SIG-M5 treated with dmso at 0.1 percent for 504 hours (cell line): Measurements from ENCODE around the gene REEP6.
"Not testable (repeated sequence)": the region's sequence is repeated elsewhere in the genome, so short reads cannot be mapped to it uniquely, and the experiment has no call there.

Experiments
- DNase-seq: peaks from one replicate; lab custom pipeline; 2025; ENCODE audit not compliant: unreplicated experiment; lab: John Stamatoyannopoulos, UW

The REEP6 gene

DNA sequence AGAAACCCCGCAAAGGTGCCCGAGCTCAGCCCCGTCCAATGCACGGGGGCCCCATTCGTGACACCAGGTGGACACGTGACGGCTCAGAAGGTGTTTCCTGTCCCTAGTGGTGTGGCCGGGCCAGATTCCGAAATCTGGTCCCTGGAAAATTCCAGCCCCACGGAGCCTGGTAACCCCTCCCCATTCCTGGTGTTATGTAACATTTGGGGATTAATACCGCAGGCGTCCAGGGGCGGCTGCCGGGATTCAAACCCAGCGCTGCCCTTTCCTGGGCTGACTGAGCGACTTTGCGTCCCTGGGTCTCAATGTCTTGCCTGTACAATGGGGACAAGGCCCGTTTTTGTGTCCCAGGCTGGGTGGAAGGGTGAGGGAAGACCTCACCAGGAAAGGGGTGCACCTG lies 31.9 kb downstream of the REEP6 start:
- no peak for DNase-seq

DNA sequence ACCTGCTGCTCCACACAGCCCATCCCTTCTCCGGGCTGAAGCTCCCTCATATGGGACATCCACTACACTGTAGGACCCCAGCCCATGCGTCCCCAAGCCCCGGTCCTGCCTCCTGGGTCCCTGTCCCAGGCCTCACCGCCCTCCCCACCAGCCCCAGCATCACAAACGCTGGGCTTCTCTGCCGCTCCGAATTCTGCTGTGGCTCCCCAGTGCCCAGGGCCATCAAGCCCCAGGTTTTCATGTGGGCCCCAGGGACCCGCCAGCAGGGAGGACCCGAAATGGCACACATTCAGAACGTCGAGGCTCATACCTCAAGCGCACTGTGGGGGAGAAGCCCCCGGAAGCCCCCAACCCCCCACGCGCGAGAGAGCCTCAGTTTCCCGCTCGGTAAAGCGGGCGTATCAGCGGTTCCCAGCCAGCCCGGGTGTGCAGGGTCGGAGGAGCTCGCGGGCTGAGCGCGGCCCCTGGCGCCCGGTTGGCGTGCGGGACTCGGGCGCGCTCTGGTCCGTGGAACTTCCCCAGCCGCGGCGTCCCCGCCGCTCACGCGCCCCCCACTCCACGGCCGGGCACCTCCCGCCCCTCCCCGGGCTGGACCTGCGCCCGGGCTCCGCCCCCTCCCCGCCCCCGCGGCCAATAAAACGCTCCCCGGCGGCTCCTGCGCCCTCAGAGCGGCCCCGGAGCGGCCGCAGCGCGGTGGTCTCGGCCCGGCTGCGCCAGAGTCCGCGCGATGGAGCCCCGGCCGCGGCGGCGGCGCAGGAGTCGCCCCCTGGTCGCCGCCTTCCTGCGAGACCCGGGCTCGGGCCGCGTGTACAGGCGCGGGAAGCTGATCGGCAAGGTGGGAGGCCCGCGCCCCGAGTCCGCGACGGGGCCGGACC lies 32.7 kb downstream of the REEP6 start, which contains the start of gene PLK5:
TSS of gene PLK5 (plus strand) at position 666 of the 875 bp plus-strand sequence. CDS start 2,920 bp downstream, outside the sequence.
- no peak for DNase-seq

DNA sequence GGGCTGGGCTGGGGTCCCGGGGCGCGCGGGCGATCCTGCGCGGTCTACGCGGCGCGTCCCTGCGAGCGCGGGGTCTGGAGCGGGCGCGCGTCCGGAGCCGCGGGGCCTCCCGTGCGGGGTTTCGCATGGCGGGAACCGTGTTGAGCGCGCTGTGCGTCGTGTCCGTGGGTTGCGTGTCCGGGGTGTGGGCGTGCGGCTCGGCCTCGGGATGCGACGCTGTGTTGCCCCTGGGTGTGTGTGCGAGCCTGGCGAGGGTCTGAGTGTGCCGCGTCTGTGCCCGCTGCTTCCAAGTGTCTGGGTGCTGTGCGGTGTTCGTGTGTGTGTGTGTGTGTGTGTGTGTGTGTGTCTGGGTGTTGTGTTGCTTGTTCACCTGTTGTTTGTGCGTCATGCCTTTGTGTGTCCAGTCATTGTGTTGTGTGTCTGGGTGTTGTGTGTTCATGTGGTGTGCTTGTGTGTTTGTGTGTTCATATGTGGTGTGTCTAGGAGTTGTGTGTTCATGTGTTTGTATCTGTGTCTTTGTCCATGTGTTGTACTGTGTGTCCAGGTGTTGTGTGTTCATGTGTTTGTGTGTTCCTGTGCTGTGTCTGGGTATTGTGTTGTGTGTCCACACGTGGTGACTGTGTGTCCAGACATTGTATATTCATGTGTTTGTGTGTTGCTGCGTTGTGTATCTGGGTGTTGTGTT lies 33.4 kb downstream of the REEP6 start:
- DNase-seq = no peak

DNA sequence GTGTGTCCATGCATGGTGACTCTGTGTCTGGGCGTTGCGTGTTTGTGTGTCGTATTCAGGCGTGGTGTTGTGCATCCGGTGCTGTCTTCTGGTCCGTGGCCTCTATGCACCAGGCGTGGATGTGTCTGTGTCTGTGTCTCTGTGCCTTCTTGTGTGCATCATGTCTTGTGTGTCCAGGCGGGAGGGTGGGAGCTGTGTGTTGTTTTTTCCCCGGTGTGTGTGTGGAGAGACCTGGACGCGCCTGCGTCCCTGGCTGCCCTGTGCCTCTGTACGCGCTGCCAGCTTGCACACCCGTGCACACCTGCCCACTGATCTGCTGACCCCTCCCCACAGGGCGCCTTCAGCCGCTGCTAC lies 34.0 kb downstream of the REEP6 start:
- no peak for DNase-seq

DNA sequence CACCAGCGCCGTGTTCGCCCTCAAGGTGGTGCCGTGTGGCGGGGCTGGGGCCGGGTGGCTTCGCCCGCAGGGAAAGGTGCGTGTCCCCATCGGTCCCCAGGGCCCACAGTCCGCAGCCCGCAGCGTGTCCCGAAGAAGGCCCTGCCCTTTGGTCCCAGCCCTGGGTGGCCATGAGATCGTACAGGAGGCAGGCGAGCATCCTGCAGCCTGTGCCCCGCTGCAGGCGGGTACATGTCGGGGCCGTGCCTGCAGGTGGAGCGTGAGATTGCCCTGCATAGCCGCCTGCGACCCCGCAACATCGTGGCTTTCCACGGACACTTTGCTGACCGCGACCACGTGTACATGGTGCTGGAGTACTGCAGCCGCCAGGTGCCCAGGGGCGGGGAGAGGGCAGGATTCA lies 34.4 kb downstream of the REEP6 start:
- DNase-seq = no peak

DNA sequence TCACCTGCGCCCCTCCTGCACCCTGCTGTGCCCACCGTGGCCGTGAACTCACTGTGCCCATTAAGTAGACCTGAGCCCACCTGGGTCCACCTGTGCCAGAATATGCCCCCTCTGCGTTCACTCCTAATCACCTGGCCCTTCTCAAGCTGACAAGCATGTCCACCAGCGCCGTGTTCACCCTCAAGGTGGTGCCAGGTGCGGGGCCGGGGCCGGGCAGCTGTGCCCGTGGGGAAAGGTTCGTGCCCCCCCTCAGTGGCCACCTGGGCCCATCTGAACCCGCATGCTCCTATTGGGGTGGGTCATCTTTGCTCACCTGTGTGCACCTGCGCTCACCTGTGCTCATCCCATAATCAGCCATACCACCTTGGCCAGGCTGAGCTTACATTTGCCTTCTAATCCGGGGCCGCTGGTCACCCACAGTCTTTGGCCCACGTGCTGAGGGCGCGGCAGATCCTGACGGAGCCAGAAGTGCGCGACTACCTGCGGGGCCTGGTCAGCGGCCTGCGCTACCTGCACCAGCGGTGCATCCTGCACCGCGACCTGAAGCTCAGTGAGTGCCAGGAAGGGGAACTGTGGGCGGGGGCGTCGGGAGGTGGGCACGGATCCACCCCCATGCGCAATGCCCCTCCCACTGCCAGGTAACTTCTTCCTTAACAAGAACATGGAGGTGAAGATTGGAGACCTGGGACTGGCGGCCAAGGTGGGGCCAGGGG lies 35.2 kb downstream of the REEP6 start:
- DNase-seq = no peak

DNA sequence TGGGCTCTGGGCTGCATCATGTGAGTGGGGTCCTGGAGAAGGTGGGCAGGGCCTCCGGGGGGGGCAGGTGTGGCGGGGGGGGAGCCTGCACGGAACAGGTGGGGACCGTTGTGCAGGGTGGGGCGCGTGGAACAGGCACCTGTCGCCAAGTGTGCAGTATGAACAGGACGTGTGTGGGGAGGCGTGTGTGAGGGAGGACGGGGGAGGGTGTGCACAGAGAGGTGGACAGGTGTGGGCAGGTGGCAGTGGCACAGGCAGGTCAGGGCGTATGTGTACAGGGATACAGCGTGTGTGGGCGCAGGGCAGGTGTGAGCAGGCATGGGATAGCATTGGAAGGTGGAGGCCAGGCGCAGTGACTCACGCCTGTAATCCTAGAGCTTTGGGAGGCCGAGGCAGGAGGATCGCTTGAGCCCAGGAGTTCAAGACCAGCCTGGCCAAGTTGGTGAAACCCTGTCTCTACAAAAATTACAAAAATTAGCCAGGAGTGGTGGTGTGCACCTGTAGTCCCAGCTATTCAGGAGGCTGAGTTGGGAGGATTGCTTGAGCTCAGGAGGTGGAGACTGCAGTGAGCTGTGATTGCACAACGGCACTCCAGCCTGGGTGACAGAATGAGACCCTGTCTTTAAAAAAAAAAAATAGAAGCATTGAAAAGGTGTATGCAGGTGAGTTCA lies 36.1 kb downstream of the REEP6 start:
- DNase-seq = no peak

DNA sequence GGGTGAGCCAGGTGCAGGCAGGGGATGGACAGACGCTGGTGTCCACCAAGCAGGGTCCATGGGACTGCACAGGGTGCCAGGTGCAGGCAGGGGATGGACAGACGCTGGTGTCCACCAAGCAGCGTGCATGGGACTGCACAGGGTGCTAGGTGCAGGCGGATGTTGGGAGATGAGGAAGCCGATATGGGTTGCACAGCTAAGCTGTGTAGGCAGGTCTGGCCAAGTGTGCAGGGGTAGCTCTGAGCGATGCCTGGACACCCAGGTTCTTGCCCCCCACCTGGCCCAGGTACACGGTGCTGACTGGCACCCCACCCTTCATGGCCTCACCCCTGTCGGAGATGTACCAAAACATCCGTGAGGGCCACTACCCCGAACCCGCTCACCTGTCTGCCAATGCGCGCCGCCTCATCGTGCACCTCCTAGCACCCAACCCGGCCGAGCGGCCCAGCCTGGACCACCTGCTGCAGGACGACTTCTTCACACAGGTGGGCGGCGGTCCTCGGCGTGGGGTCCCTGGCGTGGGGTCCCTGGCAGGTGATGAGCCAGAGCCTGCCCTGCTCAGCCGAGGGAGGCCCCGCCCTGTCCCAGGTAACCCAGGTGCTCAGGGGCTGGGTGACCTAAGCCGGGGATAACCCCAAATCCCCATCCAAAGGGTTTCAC lies 36.8 kb downstream of the REEP6 start:
- DNase-seq = no peak

DNA sequence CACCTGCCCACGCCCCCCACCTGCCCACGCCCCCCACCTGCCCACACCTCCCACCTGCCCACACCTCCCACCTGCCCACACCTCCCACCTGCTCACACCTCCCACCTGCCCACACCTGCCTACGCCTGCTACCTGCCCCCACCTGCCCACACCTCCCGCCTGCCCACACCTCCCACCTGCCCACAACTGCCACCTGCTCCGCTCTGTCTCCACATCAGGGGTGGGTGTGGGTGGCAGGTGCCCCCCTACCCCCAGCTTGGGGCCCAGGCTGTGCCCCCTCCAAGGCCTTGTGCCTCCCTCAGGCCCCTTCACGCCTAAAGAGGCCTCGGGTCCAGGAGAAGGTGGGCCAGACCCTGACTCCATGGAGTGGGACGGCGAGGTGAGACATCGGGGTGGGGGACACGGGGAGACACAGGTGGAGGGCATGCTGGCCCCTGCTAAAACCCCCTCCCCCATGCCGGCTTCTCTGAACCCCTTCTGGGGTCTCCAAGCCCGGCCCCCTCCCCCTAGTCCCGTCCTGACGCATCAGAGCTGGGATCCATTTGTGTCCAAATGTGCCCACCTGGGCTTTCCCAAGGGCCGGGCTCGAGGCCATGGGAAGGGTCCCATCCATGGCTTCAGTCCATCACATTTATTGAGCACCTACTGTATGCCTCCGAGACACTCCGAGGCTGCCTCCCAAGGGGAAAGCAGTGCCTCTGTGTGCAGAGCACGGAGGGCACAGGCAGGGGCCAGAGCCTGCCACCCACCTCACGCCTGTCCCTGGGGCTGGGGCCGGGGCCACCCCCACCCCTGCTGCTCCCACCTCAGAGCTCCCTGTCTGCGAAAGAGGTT lies 37.8 kb downstream of the REEP6 start:
- DNase-seq = no peak

DNA sequence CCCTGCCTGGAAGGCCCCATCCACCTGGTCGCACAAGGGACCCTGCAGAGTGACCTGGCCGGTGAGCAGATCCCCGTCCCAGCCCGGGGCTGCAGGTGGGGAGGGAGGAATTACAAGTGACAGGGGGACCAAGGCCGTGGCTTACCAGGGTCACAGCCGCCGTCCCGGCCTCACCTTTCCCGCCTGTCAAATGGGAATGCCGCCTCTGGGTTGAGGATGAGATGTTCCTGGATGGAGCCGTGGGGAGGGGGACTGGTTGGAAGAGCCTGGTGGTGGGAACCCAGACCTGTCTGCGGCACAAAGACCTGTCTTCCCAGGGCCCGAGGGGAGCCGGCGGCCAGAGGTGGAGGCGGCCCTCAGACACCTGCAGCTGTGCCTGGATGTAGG lies 38.4 kb downstream of the REEP6 start:
- no peak for DNase-seq

DNA sequence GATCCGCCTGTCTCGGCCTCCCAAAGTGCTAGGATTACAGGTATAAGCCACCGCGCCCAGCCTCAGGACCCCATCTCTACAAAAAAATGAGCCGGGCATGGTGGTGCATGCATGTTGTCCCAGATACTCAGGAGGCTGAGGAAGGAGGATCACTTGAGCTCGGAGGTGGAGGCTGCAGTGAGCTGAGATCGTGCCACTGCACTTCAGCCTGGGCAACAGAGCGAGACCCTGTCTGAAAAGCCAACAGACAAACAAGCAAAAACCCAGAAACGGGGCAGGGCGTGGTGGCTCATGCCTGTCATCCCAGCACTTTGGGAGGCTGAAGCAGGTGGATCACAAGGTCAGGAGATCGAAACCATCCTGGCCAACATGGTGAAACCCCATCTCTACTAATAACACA lies 39.9 kb downstream of the REEP6 start:
- not testable (repeated sequence) for DNase-seq

DNA sequence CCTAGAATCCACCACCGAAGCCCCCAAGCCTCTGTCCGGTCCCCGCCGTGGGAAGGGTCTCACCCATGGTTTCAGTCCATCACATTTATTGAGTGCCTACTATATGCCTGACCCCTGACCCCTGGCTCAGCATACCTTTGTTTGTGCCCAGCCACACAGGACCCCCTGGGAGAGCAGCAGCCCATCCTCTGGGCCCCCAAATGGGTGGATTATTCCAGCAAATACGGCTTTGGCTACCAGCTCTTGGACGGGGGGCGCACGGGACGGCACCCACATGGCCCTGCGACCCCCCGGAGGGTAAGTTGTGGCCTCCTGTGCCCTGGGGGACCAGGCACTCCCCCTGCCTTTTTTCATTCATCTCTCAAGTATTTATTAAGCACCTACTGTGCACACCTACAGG lies 40.6 kb downstream of the REEP6 start:
- DNase-seq = no peak

DNA sequence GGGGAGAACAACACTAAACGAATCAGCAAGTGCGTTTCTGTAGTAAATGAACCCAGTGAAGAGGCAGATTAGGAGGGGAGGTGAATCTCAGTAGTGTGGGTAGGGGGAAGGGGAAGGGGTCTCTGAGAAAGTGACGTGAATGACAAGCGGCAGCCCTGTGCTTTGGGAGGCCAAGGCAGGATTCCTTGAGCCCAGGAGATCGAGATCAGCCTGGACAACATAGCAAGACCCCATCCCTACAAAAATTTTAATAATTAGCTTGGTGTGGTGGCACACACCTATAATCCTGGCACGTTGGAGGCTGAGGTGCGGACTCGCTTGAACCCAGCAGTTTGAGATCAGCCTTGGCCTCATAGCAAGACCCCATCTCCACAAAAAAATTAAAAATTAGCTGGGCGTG lies 41.0 kb downstream of the REEP6 start:
- DNase-seq = no peak

DNA sequence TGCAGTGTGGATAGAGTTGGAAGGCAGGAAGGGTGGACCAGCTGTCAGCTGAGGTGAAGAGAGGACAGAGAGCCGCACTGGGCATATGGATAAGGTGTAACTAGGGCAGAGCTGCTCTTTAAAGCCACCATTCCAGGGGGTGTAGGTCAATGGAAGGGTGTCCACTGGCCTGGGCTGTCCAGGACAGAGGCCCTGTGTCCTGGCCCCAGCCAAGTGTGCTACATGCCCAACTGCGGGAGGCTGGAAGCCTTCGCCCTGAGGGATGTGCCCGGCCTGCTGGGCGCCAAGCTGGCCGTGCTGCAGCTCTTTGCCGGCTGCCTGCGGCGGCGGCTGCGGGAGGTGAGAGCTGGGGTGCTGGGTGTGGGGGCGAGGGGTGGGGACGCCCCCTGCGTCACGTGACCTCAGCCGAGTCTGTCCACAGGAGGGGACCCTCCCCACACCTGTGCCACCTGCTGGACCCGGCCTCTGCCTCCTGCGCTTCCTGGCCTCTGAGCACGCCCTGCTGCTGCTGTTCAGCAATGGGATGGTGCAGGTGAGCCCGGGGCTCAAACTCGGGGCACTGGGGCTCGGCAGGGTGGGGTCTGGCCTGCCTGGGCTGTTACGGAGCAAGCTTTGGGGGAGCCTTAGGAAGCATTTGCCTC lies 42.6 kb downstream of the REEP6 start:
- DNase-seq = no peak

DNA sequence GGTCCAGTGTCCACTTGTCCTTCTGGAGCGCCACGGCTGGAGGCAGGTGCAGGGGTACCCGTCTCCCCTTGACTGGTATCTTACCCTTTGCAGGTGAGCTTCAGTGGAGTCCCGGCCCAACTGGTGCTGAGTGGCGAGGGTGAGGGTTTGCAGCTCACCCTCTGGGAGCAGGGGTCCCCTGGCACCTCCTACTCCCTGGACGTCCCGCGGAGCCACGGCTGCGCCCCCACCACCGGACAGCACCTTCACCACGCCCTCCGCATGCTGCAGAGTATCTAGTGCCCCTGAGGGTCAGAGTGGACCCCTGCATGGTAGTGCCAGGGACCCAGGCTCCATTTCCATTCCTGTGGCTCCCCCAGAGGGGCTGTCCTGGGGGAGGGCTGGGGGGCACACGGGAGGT lies 44.0 kb downstream of the REEP6 start:
- DNase-seq = no peak

DNA sequence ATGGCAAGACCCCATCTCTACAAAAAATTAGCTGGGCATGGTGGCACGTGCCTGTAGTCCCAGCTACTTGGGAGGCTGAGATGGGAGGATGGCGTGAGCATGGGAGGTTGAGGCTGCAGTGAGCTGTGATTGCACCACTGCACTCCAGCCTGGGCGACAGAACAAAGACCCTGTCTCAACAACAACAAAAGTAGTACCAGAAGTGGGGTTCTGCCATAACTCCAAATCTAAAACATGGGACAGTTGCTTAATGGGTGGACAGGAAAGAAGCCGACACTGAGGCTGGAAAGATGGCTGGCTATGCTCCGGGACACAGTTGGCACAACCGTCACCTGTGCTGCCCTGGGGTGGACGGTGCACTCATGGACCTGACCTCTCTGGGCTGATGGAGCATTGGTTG lies 44.7 kb downstream of the REEP6 start:
- DNase-seq = not testable (repeated sequence)

DNA sequence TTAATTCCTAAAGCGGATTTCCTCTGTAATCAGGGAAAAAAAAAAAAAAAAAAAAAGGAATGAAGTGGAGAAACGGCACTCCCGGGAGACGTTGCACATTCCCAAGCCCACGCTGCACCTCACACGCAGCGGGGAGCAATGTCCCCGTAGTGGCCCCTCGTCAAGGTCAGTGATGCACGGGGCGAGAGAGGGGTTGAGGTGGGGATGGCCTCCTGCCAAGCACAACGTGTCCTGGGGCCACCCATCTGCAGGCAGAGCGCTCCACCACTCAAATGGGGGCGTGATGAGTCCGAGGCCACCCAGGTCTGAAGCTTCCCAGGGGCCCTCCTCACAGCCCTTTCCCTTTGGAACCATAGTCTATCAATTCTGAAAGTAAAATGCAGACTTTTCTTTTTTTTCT lies 48.0 kb downstream of the REEP6 start:
- DNase-seq = no peak

DNA sequence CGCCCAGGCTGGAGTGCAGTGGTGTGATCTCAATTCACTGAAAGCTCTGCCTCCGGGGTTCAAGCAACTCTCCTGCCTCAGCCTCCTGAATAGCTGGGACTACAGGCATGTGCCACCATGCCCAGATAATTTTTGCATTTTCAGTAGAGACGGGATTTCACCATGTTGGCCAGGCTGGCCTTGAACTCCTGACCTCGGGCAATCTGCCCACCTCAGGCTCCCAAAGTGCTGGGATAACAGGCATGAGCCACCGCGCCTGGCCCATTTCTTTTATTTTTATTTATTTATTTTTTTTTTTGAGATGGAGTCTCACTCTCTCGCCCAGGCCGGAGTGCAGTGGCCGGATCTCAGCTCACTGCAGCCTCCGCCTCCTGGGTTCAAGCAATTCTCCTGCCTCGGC lies 48.8 kb downstream of the REEP6 start:
- not testable (repeated sequence) for DNase-seq

DNA sequence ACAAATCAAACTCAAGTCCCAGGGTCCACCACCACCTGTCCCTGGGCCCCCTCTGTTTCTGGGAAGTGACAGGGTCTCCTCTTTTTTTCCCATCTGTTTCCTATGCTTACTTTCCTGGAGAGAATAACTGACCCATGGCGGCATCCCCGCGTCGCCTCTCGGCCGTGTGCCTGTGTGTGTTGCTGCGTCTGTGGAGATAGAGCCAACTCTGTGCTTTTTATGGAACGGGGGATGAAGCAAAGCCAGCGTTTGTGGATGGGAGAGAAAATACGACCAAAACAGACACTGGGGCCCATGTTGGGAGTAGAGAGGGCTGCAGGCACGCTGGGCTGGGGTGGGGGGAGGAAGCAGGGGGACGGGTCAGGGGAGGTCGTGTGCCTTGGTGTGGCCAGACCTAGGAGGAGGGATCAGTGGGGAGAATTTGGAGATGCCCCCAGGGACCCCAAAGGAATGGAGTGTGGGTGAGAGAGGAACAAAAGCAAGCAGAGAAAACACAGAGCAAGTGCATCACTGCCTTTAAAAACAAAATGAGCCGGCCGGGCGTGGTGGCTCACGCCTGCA lies 49.5 kb downstream of the REEP6 start:
- DNase-seq = no peak
